Thoracic aorta (tissue), 2 donors: ENCODE measurements around the gene KAZN. TPM values are rescaled to one million over a fixed set of nuclear protein-coding genes. Genes with fewer than 3 reads are reported as not detected.

Experiments
- ATAC-seq: fragments of 150-250 bp; one replicate; pipeline ENCODE4 v1.8.0; 2017; ENCODE audit warnings: low read depth; ENCODE audit not compliant: insufficient number of reproducible peaks, low FRiP score
- DNase-seq: peaks from one replicate; pipeline ENCODE4 v3.0.0-alpha.2; 2020; ENCODE audit warnings: low spot score
- H3K27ac ChIP-seq, 2 donors: fragments of 200-600 bp; sonication (generic); 1 replicate in 1 of 2; 2 replicates in 1 of 2; pipeline ENCODE4 v1.5.1; 2016; ENCODE audit warnings: mild to moderate bottlenecking in 2 of 2, moderate library complexity in 2 of 2
- H3K27me3 ChIP-seq: fragments of 200-600 bp; sonication (generic); replicated peaks from 2 replicates; pipeline ENCODE4 v1.6.0; 2016; ENCODE audit warnings: mild to moderate bottlenecking; ENCODE audit not compliant: insufficient read depth
- H3K36me3 ChIP-seq: fragments of 200-600 bp; sonication (generic); one replicate; pipeline ENCODE4 v1.5.1; 2016
- H3K4me1 ChIP-seq, 2 donors: fragments of 200-600 bp; sonication (generic); 1 replicate in 1 of 2; 2 replicates in 1 of 2; pipeline versions ENCODE4 v1.5.1 to v1.6.0; 2016; ENCODE audit warnings: low read depth in 2 of 2, mild to moderate bottlenecking in 1 of 2; ENCODE audit not compliant: control insufficient read depth in 1 of 2
- H3K4me3 ChIP-seq: fragments of 200-600 bp; sonication (generic); 2 replicates; pipeline ENCODE4 v1.5.1; 2016; ENCODE audit warnings: mild to moderate bottlenecking
- H3K9me3 ChIP-seq: fragments of 200-600 bp; sonication (generic); 2 replicates; pipeline ENCODE4 v1.5.1; 2016
- CTCF ChIP-seq: fragments of 200-600 bp; sonication (generic); IDR thresholded peaks from one replicate; pipeline ENCODE4 v1.5.1; 2019; ENCODE audit warnings: antibody characterized with exemption
- total RNA-seq, 2 donors: library from RNA; depleted of rRNA; stranded (reverse); fragments of >200 nt; gene quantifications; one replicate each; pipeline versions ENCODE4 v1.1.0 to v1.2.3, GENCODE V29; 2016

Gene KAZN
- total RNA-seq, 2 donors from 2014 or later: 17.4 to 30.3 TPM

- DNase-seq: no peak
- no peaks in the 10 kb centered on the region for H3K36me3 ChIP-seq
- H3K27ac ChIP-seq: no peak overlapping the region
- TF ChIP-seq CTCF: no peak
- H3K4me1 ChIP-seq: no peaks in the 10 kb centered on the region
- no peak overlapping the region for H3K4me3 ChIP-seq
- ATAC-seq: no peak
- no peaks in the 10 kb centered on the region for H3K9me3 ChIP-seq
- H3K27me3 ChIP-seq: no peaks in the 10 kb centered on the region
These were observed 450.0 kb downstream of the KAZN start for GRCh38 chr1:15048437-15048980.

GRCh38 chr1:15049067-15049466 is 450.6 kb downstream of the KAZN start:
- H3K9me3 ChIP-seq: no peaks in the 10 kb centered on the region
- TF ChIP-seq CTCF: no peak
- H3K36me3 ChIP-seq: no peaks in the 10 kb centered on the region
- no peak for DNase-seq
- no peak overlapping the region for H3K27ac ChIP-seq
- no peak for ATAC-seq
- H3K4me1 ChIP-seq: no peaks in the 10 kb centered on the region
- H3K4me3 ChIP-seq: no peak overlapping the region
- H3K27me3 ChIP-seq: no peaks in the 10 kb centered on the region

- no peaks in the 10 kb centered on the region for H3K9me3 ChIP-seq
- DNase-seq: no peak
- H3K36me3 ChIP-seq: peaks cover 3% of the 10 kb centered on the region
- H3K4me1 ChIP-seq: no peaks in the 10 kb centered on the region
- H3K4me3 ChIP-seq: no peak overlapping the region
- no peak for ATAC-seq
- no peak for TF ChIP-seq CTCF
- no peaks in the 10 kb centered on the region for H3K27me3 ChIP-seq
- H3K27ac ChIP-seq: no peak overlapping the region
These were observed 453.5 kb downstream of the KAZN start for GRCh38 chr1:15051882-15052528.

- no peak for DNase-seq
- Histone ChIP-seq H3K36me3 (peaks cover 9% of the 10 kb centered on the region), H3K4me3 (no peak overlapping the region), H3K9me3 (no peaks in the 10 kb centered on the region), H3K27ac (no peak overlapping the region), H3K4me1 (no peaks in the 10 kb centered on the region), H3K27me3 (no peaks in the 10 kb centered on the region)
- no peak for TF ChIP-seq CTCF
- no peak for ATAC-seq
These were observed 454.7 kb downstream of the KAZN start for GRCh38 chr1:15053153-15053552.

GRCh38 chr1:15055736-15056415 is 457.4 kb downstream of the KAZN start:
- H3K4me1 ChIP-seq: no peaks in the 10 kb centered on the region
- H3K36me3 ChIP-seq: peaks cover 12% of the 10 kb centered on the region
- TF ChIP-seq CTCF: no peak

More at GRCh38 chr1:15055736-15056415, 457.4 kb downstream of the KAZN start:
- ATAC-seq: no peak
- no peaks in the 10 kb centered on the region for H3K9me3 ChIP-seq
- no peak for DNase-seq
- H3K27me3 ChIP-seq: no peaks in the 10 kb centered on the region
- no peak overlapping the region for H3K4me3 ChIP-seq
- H3K27ac ChIP-seq: no peak overlapping the region
